Rectal smooth muscle tissue (tissue), 1 donor: Measurements from ENCODE around the gene ACTR3C.

ENCODE experiments used
- H3K27ac ChIP-seq: one replicate; pipeline ENCODE4 v1.7.0; 2013; ENCODE audit warnings: low read depth, low read length, inconsistent platforms
- H3K27me3 ChIP-seq: one replicate; pipeline ENCODE4 v1.7.0; 2013; ENCODE audit warnings: low read length; ENCODE audit not compliant: control insufficient read depth, insufficient read depth
- H3K36me3 ChIP-seq: one replicate; pipeline ENCODE4 v1.7.0; 2013; ENCODE audit warnings: low read length; ENCODE audit not compliant: control insufficient read depth, insufficient read depth
- H3K4me1 ChIP-seq: one replicate; pipeline ENCODE4 v1.7.0; 2013; ENCODE audit warnings: low read length; ENCODE audit not compliant: control insufficient read depth, insufficient read depth
- H3K4me3 ChIP-seq: one replicate; pipeline ENCODE4 v1.7.0; 2013; ENCODE audit warnings: low read length
- H3K9ac ChIP-seq: one replicate; pipeline ENCODE4 v1.7.0; 2013; ENCODE audit warnings: low read length

Gene ACTR3C

GRCh38 chr7:150365194-150365593 is 41.8 kb upstream of the ACTR3C start:
- Histone ChIP-seq H3K9ac (no peak overlapping the region), H3K27ac (no peak overlapping the region), H3K4me1 (peaks cover 9% of the 10 kb centered on the region), H3K4me3 (no peak overlapping the region), H3K36me3 (no peaks in the 10 kb centered on the region), H3K27me3 (no peaks in the 10 kb centered on the region)

GRCh38 chr7:150363872-150364271 is 40.5 kb upstream of the ACTR3C start:
- Histone ChIP-seq H3K4me3 (no peak overlapping the region), H3K27me3 (no peaks in the 10 kb centered on the region), H3K27ac (no peak overlapping the region), H3K4me1 (no peaks in the 10 kb centered on the region), H3K36me3 (no peaks in the 10 kb centered on the region), H3K9ac (no peak overlapping the region)

- Histone ChIP-seq H3K4me3 (no peak overlapping the region), H3K4me1 (no peaks in the 10 kb centered on the region), H3K36me3 (no peaks in the 10 kb centered on the region), H3K9ac (no peak overlapping the region), H3K27me3 (no peaks in the 10 kb centered on the region), H3K27ac (no peak overlapping the region)
Observed at GRCh38 chr7:150363370-150363769, 40.0 kb upstream of the ACTR3C start.

GRCh38 chr7:150361807-150362621 is 38.7 kb upstream of the ACTR3C start:
- H3K27ac ChIP-seq = peak overlapping the region; percentile 48

GRCh38 chr7:150361402-150361801 is 38.1 kb upstream of the ACTR3C start:
- Histone ChIP-seq H3K36me3 (no peaks in the 10 kb centered on the region), H3K4me1 (no peaks in the 10 kb centered on the region), H3K27ac (peak overlapping the region; percentile 48), H3K4me3 (no peak overlapping the region), H3K27me3 (no peaks in the 10 kb centered on the region), H3K9ac (no peak overlapping the region)

More at GRCh38 chr7:150361807-150362621, 38.7 kb upstream of the ACTR3C start:
- Histone ChIP-seq H3K4me3 (no peak overlapping the region), H3K4me1 (no peaks in the 10 kb centered on the region), H3K27me3 (no peaks in the 10 kb centered on the region), H3K36me3 (no peaks in the 10 kb centered on the region), H3K9ac (no peak overlapping the region)

GRCh38 chr7:150360363-150361058 is 37.2 kb upstream of the ACTR3C start:
- Histone ChIP-seq H3K36me3 (no peaks in the 10 kb centered on the region), H3K27ac (no peak overlapping the region), H3K27me3 (no peaks in the 10 kb centered on the region), H3K9ac (no peak overlapping the region), H3K4me1 (no peaks in the 10 kb centered on the region), H3K4me3 (no peak overlapping the region)

GRCh38 chr7:150359622-150360362 is 36.4 kb upstream of the ACTR3C start:
- no peaks in the 10 kb centered on the region for H3K27me3 ChIP-seq
- H3K27ac ChIP-seq = no peak overlapping the region
- H3K4me1 ChIP-seq = peaks cover 1% of the 10 kb centered on the region

GRCh38 chr7:150358988-150359621 is 35.8 kb upstream of the ACTR3C start:
- H3K27ac ChIP-seq = no peak overlapping the region
- no peak overlapping the region for H3K4me3 ChIP-seq
- H3K27me3 ChIP-seq = no peaks in the 10 kb centered on the region
- no peak overlapping the region for H3K9ac ChIP-seq
- no peaks in the 10 kb centered on the region for H3K36me3 ChIP-seq
- peaks cover 2% of the 10 kb centered on the region for H3K4me1 ChIP-seq

More at GRCh38 chr7:150359622-150360362, 36.4 kb upstream of the ACTR3C start:
- Histone ChIP-seq H3K4me3 (no peak overlapping the region), H3K9ac (no peak overlapping the region), H3K36me3 (no peaks in the 10 kb centered on the region)

GRCh38 chr7:150358433-150358832 is 35.1 kb upstream of the ACTR3C start:
- Histone ChIP-seq H3K4me1 (peaks cover 2% of the 10 kb centered on the region), H3K36me3 (no peaks in the 10 kb centered on the region), H3K4me3 (no peak overlapping the region), H3K9ac (no peak overlapping the region), H3K27ac (no peak overlapping the region), H3K27me3 (no peaks in the 10 kb centered on the region)

- Histone ChIP-seq H3K36me3 (no peaks in the 10 kb centered on the region), H3K9ac (no peak overlapping the region), H3K27me3 (no peaks in the 10 kb centered on the region), H3K4me3 (no peak overlapping the region), H3K27ac (no peak overlapping the region), H3K4me1 (peaks cover 2% of the 10 kb centered on the region)
Observed at GRCh38 chr7:150357771-150358427, 34.6 kb upstream of the ACTR3C start.

GRCh38 chr7:150357270-150357669 is 33.9 kb upstream of the ACTR3C start:
- no peak overlapping the region for H3K9ac ChIP-seq

More at GRCh38 chr7:150357270-150357669, 33.9 kb upstream of the ACTR3C start:
- peaks cover 2% of the 10 kb centered on the region for H3K4me1 ChIP-seq
- H3K27me3 ChIP-seq = no peaks in the 10 kb centered on the region
- H3K4me3 ChIP-seq = no peak overlapping the region
- no peak overlapping the region for H3K27ac ChIP-seq
- H3K36me3 ChIP-seq = no peaks in the 10 kb centered on the region
